Prostate gland (tissue), 2 donors: ENCODE results near the gene ZBTB16. TPM values are rescaled to one million over a fixed set of nuclear protein-coding genes. Genes with fewer than 3 reads are reported as not detected.

Source experiments
- DNase-seq: peaks from one replicate; pipeline ENCODE4 v3.0.0-alpha.2; 2019; ENCODE audit warnings: low spot score
- H3K27ac ChIP-seq, 2 donors: fragments of 200-600 bp; sonication (generic); 2 replicates each; pipeline ENCODE4 v1.5.1; 2017 to 2019
- H3K27me3 ChIP-seq: fragments of 200-600 bp; sonication (generic); replicated peaks from 2 replicates; pipeline ENCODE4 v1.5.1; 2019; ENCODE audit not compliant: insufficient read depth
- H3K36me3 ChIP-seq, 2 donors: fragments of 200-600 bp; sonication (generic); 1 replicate in 1 of 2; 2 replicates in 1 of 2; pipeline versions ENCODE4 v1.5.1 to v1.8.1; 2017 to 2019
- H3K4me1 ChIP-seq: fragments of 200-600 bp; sonication (generic); replicated peaks from 2 replicates; pipeline ENCODE4 v1.5.1; 2019
- H3K4me3 ChIP-seq, 2 donors: fragments of 200-600 bp; sonication (generic); 2 replicates each; pipeline ENCODE4 v1.5.1; 2017 to 2019
- H3K9me3 ChIP-seq: fragments of 200-600 bp; sonication (generic); 2 replicates; pipeline ENCODE4 v1.5.1; 2017
- CTCF ChIP-seq, 4 experiments: fragments of 200-600 bp in 2 of 4; fragments of 450-650 bp in 2 of 4; sonication (generic) in 2 of 4; IDR thresholded peaks; 1 replicate in 3 of 4; 2 replicates in 1 of 4; pipeline ENCODE4 v1.5.1; 2016 to 2019; ENCODE audit warnings: antibody characterized with exemption in 4 of 4, mild to moderate bottlenecking in 2 of 4, moderate library complexity in 2 of 4
- POLR2A ChIP-seq: fragments of 450-650 bp; IDR thresholded peaks from one replicate; pipeline ENCODE4 v1.6.1; 2016; ENCODE audit warnings: antibody characterized with exemption, mild to moderate bottlenecking
- POLR2AphosphoS5 ChIP-seq: sonication (generic); formaldehyde crosslinking; IDR thresholded peaks from one replicate; pipeline ENCODE4 v1.6.1; 2017; ENCODE audit warnings: antibody characterized with exemption
- WGBS: methylation state at CpG from one replicate; pipeline ENCODE4 v1.1.5; 2018; 5-methylcytosine and 5-hydroxymethylcytosine counted together
- intact Hi-C: fragments of 100-400 bp; cut with DNase I; formaldehyde crosslinking; loops from one replicate; pipeline ENCODE4 v1.14.2; 2022
- total RNA-seq, 2 donors: library from RNA; depleted of rRNA; stranded (reverse); fragments of >200 nt; gene quantifications; one replicate each; pipeline ENCODE4 v1.1.0, GENCODE V29; 2016

The ZBTB16 gene
- total RNA-seq, 2 donors from 2014 or later: 171 to 230 TPM

- intact Hi-C loops: loop anchor here (5.0 kb wide), 2 partner anchors 37 to 98 kb away; no protein-coding TSS in a partner anchor
- DNase-seq: peak; percentile 98
- Histone ChIP-seq H3K4me3 (no peak overlapping the region), H3K4me1 (peaks cover 57% of the 10 kb centered on the region), H3K9me3 (no peaks in the 10 kb centered on the region), H3K27ac (peak overlapping the region; percentile 99), H3K36me3 (peaks cover 7% of the 10 kb centered on the region in 2 donors), H3K27me3 (no peaks in the 10 kb centered on the region)
- 1% methylated on average over 18 of the region's 18 CpGs for WGBS
- TF ChIP-seq POLR2A (peak; percentile 36), POLR2AphosphoS5 (peak; percentile 100), CTCF (IDR thresholded peaks at IDR 0.05) (peak in 1 of 4 experiments; percentile 13)
Measured at GRCh38 chr11:114159802-114160632, 100.5 kb downstream of the ZBTB16 start.

GRCh38 chr11:114160894-114161293, 101.4 kb downstream of the ZBTB16 start:
- TF ChIP-seq CTCF (IDR thresholded peaks at IDR 0.05): no peak
- TF ChIP-seq POLR2A: no peak
- no peak for TF ChIP-seq POLR2AphosphoS5
- peak overlapping the region; percentile 99 for H3K27ac ChIP-seq
- H3K36me3 ChIP-seq: peaks cover 7% of the 10 kb centered on the region in 2 donors
- DNase-seq: no peak
- intact Hi-C loops: loop anchor here (5.0 kb wide), 2 partner anchors 36 to 99 kb away; no protein-coding TSS in a partner anchor
- 69% methylated on average over 6 of the region's 6 CpGs for WGBS
- H3K4me1 ChIP-seq: peaks cover 66% of the 10 kb centered on the region
- no peaks in the 10 kb centered on the region for H3K27me3 ChIP-seq
- H3K9me3 ChIP-seq: no peaks in the 10 kb centered on the region
- H3K4me3 ChIP-seq: no peak overlapping the region

- WGBS: 48% methylated on average over 9 of the region's 9 CpGs
- TF ChIP-seq CTCF (IDR thresholded peaks at IDR 0.05) (no peak), POLR2A (no peak), POLR2AphosphoS5 (no peak)
- Histone ChIP-seq H3K4me1 (peaks cover 72% of the 10 kb centered on the region), H3K27me3 (no peaks in the 10 kb centered on the region), H3K4me3 (no peak overlapping the region), H3K27ac (peak overlapping the region; percentile 99), H3K9me3 (no peaks in the 10 kb centered on the region), H3K36me3 (peaks cover 3 to 7% of the 10 kb centered on the region in 2 donors)
- no peak for DNase-seq
- intact Hi-C loops: loop anchor here (1.0 to 5.0 kb wide), 3 partner anchors 18 to 99 kb away; no protein-coding TSS in a partner anchor
Measured at GRCh38 chr11:114161486-114162250, 102.2 kb downstream of the ZBTB16 start.

GRCh38 chr11:114162719-114163123, 103.2 kb downstream of the ZBTB16 start:
- Histone ChIP-seq H3K36me3 (peaks cover 0 to 2% of the 10 kb centered on the region in 2 donors), H3K4me1 (peaks cover 74% of the 10 kb centered on the region), H3K27ac (peak overlapping the region; percentile 99), H3K9me3 (no peaks in the 10 kb centered on the region), H3K4me3 (no peak overlapping the region), H3K27me3 (no peaks in the 10 kb centered on the region)
- 6% methylated on average over 12 of the region's 12 CpGs for WGBS
- peak; percentile 97 for DNase-seq
- intact Hi-C loops: loop anchor here (1.0 to 5.0 kb wide), 3 partner anchors 17 to 100 kb away; no protein-coding TSS in a partner anchor
- TF ChIP-seq POLR2AphosphoS5: peak; percentile 100
- TF ChIP-seq POLR2A: peak; percentile 32
- no peak for TF ChIP-seq CTCF (IDR thresholded peaks at IDR 0.05)
